Loucy (cell line): Measurements from ENCODE around the gene NHSL2.

ENCODE experiments used
- EZH2phosphoT487 ChIP-seq: fragments of 200-600 bp; IDR thresholded peaks from 2 replicates; pipeline ENCODE4 v1.6.1; 2018; ENCODE audit warnings: antibody characterized with exemption, mild to moderate bottlenecking, moderate library complexity, borderline replicate concordance
- TF ChIP-seq, protein P1 (sequence below): fragments of 200-600 bp; sonication (generic); conservative IDR thresholded peaks from 2 replicates; pipeline ENCODE4 v1.5.1; 2014; ENCODE audit warnings: mild to moderate bottlenecking, antibody characterized with exemption, low read length

DNA sequence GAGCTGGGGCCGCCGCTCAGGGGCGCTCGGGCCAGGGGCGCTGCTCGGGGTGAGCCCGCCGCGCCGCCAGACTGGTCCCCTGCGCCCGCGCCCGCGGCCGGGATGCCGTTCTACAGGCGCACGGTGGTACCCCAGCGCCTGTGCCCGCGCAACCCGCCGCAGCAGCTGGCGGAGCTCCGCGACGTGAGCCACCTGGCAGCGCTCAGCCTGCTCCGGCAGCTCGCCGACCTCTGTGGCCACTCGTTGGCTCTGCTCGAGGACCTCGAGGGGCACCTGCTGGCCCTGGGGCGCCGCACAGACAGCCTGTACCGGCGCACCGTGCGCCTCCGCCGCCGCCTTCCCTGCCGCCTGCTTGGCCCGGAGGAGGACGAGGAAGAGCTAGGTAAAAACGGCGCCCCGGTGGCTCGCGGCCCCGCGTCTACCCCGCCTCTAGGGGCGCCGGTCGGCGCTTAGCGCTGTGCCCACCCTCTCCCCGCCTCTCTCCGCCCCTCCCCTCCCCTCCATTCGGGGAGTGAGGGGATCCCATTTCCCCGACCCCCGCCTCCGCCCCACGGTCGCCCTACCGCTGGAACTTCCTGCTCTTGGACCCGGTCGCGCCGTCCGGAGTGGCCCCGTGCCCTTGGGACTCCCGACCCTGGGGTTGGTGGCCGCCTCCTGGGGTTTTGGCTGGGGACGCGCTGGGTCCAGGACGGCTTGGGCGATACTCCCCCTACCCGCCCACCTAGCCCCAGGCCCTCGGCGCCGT is 513 bp downstream of the NHSL2 start:
- TF ChIP-seq, protein P1, sequence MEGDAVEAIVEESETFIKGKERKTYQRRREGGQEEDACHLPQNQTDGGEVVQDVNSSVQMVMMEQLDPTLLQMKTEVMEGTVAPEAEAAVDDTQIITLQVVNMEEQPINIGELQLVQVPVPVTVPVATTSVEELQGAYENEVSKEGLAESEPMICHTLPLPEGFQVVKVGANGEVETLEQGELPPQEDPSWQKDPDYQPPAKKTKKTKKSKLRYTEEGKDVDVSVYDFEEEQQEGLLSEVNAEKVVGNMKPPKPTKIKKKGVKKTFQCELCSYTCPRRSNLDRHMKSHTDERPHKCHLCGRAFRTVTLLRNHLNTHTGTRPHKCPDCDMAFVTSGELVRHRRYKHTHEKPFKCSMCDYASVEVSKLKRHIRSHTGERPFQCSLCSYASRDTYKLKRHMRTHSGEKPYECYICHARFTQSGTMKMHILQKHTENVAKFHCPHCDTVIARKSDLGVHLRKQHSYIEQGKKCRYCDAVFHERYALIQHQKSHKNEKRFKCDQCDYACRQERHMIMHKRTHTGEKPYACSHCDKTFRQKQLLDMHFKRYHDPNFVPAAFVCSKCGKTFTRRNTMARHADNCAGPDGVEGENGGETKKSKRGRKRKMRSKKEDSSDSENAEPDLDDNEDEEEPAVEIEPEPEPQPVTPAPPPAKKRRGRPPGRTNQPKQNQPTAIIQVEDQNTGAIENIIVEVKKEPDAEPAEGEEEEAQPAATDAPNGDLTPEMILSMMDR: no peak
- no peak for TF ChIP-seq EZH2phosphoT487
